Mesothelial cell of epicardium (in vitro differentiated cells): Measurements from ENCODE around the gene LRFN5. TPM values are rescaled to one million over a fixed set of nuclear protein-coding genes. Genes with fewer than 3 reads are reported as not detected.

ENCODE experiments used
- DNase-seq, 2 experiments: peaks; one replicate each; pipeline ENCODE4 v3.0.0; 2021; ENCODE audit warnings: low spot score in 2 of 2; ENCODE audit not compliant: unreplicated experiment in 2 of 2
- H3K27ac Mint-ChIP-seq: 2 replicates; pipeline ENCODE4 v1.8.0; 2021; ENCODE audit warnings: mixed read lengths
- H3K27me3 Mint-ChIP-seq: 2 replicates; pipeline ENCODE4 v1.8.0; 2021; ENCODE audit warnings: low read depth, mixed read lengths
- H3K36me3 Mint-ChIP-seq: 2 replicates; pipeline ENCODE4 v1.8.0; 2021; ENCODE audit warnings: mixed read lengths
- H3K4me1 Mint-ChIP-seq: 2 replicates; pipeline ENCODE4 v1.8.0; 2021; ENCODE audit warnings: mixed read lengths
- H3K4me3 Mint-ChIP-seq: 2 replicates; pipeline ENCODE4 v1.8.0; 2021; ENCODE audit warnings: mild to moderate bottlenecking, moderate library complexity, mixed read lengths
- H3K9me3 Mint-ChIP-seq: 2 replicates; pipeline ENCODE4 v1.8.0; 2021; ENCODE audit warnings: mixed read lengths
- CTCF ChIP-seq: fragments of 200-600 bp; sonication (generic); IDR thresholded peaks from one replicate; pipeline ENCODE4 v1.5.0; 2021; ENCODE audit warnings: antibody characterized with exemption; ENCODE audit not compliant: unreplicated experiment
- total RNA-seq: library from RNA; stranded (reverse); gene quantifications from 3 replicates; pipeline ENCODE4 v1.2.1, GENCODE V29; 2021

LRFN5 gene
- total RNA-seq, 1 donor from 2014 or later: 23.1 TPM

- H3K9me3 Mint-ChIP-seq: no peaks in the 10 kb centered on the region
- peak overlapping the region; percentile 89 for H3K4me3 Mint-ChIP-seq
- no peak overlapping the region for H3K27ac Mint-ChIP-seq
- H3K27me3 Mint-ChIP-seq: peaks cover 33% of the 10 kb centered on the region
- H3K36me3 Mint-ChIP-seq: no peaks in the 10 kb centered on the region
- TF ChIP-seq CTCF: no peak
- peak in 1 of 2 experiments; percentile 47 for DNase-seq
- H3K4me1 Mint-ChIP-seq: peaks cover 42% of the 10 kb centered on the region
Measured at GRCh38 chr14:41607966-41608663, 1.4 kb downstream of the LRFN5 start.

GRCh38 chr14:41608681-41609390, 2.2 kb downstream of the LRFN5 start:
- Mint-ChIP-seq H3K4me3 (peak overlapping the region; percentile 89), H3K4me1 (peaks cover 38% of the 10 kb centered on the region), H3K36me3 (no peaks in the 10 kb centered on the region), H3K27me3 (peaks cover 33% of the 10 kb centered on the region), H3K9me3 (no peaks in the 10 kb centered on the region), H3K27ac (no peak overlapping the region)
- DNase-seq: no peak
- TF ChIP-seq CTCF: no peak

GRCh38 chr14:41609704-41610183, 3.1 kb downstream of the LRFN5 start:
- Mint-ChIP-seq H3K4me3 (peak overlapping the region; percentile 89), H3K9me3 (no peaks in the 10 kb centered on the region), H3K36me3 (no peaks in the 10 kb centered on the region), H3K27ac (peak overlapping the region; percentile 28), H3K4me1 (peaks cover 35% of the 10 kb centered on the region), H3K27me3 (peaks cover 33% of the 10 kb centered on the region)
- no peak for TF ChIP-seq CTCF
- peak; percentile 46 to 64 for DNase-seq

- no peak for DNase-seq
- H3K27ac Mint-ChIP-seq: no peak overlapping the region
- no peak for TF ChIP-seq CTCF
- H3K9me3 Mint-ChIP-seq: no peaks in the 10 kb centered on the region
- H3K4me1 Mint-ChIP-seq: peaks cover 4% of the 10 kb centered on the region
- H3K27me3 Mint-ChIP-seq: peaks cover 8% of the 10 kb centered on the region
- H3K4me3 Mint-ChIP-seq: no peak overlapping the region
- H3K36me3 Mint-ChIP-seq: no peaks in the 10 kb centered on the region
Measured at GRCh38 chr14:41615011-41615595, 8.4 kb downstream of the LRFN5 start.

GRCh38 chr14:41623736-41624135, 17.1 kb downstream of the LRFN5 start:
- TF ChIP-seq CTCF: no peak
- no peak for DNase-seq
- Mint-ChIP-seq H3K27me3 (no peaks in the 10 kb centered on the region), H3K4me1 (peaks cover 5% of the 10 kb centered on the region), H3K27ac (no peak overlapping the region), H3K4me3 (no peak overlapping the region), H3K9me3 (no peaks in the 10 kb centered on the region), H3K36me3 (no peaks in the 10 kb centered on the region)
